Measurements from ENCODE around the gene PLA2R1.
"Not testable (repeated sequence)": the region's sequence is repeated elsewhere in the genome, so short reads cannot be mapped to it uniquely, and the experiment has no call there.

The PLA2R1 gene

DNA sequence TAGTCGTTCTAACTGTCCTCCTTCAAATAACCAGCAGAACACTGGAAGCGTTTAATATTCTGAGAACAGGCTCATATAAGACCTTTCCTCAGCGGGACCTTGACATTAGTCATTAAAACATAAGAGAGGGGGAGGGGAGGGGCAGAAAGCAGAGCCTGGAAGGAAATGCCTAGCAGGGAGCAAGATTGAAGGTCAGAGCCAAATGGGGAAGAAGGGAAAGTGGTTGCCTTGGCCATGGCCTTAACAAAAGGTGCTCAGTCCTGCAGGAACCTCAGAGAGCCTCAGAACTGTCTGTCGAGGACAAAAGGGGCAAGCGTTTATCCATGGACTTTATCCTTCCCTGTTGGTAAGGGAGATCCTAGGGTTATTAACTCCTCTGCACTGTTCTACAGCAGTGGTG lies 856 bp upstream of the PLA2R1 start:
- DNase-seq, result no peak

DNA sequence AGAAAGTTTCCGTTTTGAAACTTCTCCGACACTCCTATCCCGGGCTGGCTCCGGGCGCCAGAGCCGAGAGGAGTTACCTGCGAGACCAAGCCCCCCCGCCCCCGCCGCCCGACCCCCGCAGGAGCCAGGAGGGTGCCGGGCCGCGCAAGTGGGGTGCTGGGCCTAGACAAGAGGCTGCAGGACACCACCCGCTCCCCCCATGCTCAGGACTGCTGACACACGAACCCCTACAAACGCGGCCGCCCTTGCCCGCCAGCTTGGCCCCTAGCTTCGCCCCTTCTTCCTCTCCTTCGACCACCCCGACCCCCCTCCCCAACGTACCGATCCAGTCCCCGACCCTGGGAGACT lies 497 bp downstream of the PLA2R1 start:
- DNase-seq, result no peak

DNA sequence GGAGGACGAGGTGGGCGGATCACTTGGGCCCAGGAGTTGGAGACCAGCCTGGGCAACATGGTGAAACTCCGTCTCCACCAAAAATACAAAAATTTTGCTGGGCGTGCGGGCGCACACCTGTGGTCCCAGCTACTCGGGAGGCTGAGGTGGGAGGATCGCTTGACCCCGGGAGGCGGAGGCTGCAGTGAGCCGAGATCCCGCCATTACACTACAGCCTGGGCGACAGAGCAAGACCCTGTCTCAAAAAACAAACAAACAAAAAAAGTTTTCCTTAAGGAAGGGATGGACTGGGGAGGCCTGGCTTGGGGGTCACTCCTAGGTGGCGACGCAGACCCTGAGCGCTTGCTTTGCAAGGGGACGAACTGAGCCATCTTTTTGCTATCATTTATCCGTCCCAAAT lies 882 bp downstream of the PLA2R1 start:
- no peak for DNase-seq

DNA sequence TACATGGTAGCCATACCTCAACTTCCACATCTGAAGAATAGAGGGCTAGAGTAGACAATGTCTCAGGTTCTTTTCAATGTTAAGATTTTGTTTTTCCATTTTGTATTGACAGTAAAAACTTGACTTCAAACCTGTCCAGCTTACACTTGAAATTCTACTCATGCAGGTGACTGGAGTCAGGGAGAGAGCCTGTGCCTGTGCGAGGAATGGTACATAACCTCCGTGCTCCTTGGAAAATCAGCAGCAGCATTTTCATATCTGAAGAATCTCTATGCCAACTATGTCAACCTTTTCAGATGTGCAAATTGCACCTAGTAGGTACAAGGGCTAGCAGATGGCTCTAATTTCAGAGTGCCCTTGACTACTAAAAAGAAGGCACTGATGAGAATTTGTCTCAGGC lies 2.1 kb downstream of the PLA2R1 start:
- DNase-seq, result no peak

DNA sequence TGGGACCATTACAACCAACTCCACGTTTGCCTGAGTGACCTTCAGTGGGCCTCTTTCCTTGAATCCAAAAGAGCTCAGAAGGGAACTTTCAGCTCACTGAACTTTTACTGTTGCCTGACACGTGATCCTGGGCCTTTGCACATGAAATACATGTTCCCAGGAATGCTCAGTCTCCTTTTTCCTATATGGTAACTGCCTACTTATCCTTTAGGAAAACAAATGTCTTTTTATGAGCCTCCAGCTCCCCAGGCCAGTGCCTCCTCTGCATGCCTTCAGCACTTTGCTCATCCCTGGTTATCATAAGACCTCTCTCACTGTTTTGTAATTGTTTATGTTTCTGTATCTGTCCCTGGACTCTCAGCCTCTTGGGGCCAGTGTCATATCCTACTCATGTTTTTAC lies 5.1 kb downstream of the PLA2R1 start:
- no peak for DNase-seq

DNA sequence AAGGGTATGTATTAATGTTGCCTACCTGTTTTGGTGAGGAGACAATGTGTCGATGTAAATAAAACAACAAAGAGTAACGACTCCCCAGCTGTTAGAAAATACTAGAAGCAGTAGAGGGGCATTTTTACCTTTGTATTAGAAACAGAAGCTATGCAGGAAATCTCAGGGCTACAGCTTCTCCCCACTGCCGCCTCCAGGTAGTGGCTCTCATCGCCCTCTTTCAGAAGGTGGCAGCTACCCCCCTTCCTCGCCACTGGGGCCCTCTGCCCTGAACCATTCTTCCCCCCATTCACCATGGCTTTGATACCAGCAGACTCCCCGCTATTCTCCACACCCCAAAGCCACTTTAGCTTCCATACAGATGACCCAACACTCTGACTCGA lies 6.7 kb downstream of the PLA2R1 start:
- DNase-seq, result no peak

DNA sequence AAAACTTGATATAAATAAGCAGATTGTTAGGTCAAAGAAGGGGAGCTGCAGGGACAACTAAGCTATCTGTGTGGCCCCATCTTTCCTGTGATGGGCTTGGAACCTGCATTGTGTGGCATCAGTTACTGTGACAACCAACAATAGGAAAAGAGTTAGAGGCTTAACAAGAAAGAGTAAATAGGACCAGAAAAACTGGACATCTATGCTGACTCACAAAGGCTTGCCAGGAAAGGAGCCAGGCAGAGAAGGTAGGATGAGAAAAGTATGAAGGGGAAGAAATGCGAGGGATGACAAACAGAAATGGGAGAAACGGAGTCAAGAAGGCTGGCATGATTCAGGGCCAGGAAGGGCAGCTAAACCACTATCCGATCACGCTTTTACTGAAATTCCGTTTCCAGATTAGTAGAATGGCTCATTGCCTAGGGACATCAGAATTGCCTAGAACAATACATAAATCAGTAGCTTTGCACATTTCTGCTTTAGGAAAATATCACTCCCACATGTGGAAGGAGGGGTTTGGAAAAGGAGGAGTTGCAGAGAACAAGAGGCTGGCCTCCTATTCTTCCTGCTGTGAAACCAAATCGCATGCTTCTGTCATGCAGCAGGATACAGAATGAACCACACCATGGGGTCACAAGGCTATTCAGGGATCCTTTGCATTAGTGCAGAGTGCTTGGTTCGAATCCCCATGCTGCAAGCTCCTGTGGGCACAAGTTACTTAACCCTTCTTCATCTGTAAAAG lies 7.3 kb downstream of the PLA2R1 start:
- DNase-seq, result no peak

DNA sequence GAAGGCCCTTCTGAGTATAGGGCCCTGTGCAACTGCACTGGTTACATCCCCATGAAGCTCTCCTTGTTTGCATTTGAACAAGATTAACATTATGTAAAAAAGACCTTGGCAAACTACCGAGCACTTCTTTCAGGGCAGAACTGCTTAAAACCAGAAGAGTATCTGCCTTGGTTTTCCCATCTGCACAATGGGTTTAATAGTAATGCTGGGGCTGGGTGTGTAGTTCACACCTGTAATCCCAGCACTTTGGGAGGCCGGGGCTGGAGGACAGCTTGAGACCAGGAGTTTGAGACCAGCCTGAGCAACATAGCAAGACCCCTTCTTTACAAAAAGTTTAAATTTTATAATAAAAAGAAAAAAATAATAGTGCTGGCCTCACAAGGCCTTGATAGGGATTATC lies 8.5 kb downstream of the PLA2R1 start:
- no peak for DNase-seq

DNA sequence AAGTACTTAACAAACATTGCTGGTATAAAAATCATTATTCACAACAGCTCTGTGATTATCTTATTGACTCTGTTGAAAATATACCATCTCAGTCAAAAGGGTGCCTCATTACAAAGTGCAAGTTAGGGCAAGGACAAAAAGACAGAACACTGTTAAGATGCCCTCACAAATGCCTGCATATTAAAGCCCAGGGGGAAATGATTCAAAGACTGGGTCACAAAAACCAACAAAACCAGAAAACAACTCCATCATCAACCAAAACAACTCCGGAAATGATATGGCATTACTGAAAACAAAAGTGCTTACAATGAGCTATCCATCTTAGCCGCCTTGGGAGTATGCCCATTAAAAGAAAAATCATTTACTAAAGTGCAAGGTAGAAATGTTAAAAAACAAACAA lies 9.9 kb downstream of the PLA2R1 start:
- no peak for DNase-seq

DNA sequence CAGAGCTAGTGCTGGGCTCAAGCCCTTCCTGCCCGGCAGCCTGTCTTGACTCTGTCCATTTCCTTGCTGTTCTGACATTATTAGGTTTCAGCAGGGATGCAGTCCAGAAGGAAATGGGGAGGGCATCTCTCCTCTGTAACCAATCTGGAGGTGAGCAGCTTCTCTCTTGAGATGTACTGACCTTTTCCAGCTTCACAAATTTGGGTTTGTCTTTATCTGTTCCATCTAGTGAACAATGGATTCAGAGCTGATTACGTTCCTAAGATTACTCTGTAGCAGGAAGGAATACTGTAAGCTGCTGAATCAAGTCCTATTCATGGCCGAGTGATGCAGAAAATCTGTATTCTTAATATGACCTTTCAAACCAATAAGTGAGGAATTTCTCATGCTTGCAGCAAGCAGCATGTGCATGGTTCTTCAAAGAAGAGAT lies 11.0 kb downstream of the PLA2R1 start:
- no peak for DNase-seq

DNA sequence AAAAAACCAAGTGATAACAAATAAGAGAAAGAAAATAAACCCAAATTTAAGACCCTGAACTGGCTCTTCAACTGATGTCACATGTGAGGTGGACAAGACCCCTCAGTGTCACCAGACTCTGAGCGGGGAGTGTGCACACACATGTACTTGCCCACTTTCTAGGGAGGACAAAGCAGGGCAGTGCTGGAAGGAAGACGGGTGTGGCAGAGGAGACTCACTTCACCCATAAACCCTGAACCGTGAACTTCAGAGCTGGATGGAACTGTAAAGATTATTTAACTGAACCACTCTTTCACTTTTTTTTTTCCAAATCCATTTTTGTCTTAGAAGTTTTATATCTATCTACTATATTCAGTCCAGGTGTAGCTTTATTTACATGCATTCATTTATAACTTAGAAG lies 12.3 kb downstream of the PLA2R1 start:
- no peak for DNase-seq

DNA sequence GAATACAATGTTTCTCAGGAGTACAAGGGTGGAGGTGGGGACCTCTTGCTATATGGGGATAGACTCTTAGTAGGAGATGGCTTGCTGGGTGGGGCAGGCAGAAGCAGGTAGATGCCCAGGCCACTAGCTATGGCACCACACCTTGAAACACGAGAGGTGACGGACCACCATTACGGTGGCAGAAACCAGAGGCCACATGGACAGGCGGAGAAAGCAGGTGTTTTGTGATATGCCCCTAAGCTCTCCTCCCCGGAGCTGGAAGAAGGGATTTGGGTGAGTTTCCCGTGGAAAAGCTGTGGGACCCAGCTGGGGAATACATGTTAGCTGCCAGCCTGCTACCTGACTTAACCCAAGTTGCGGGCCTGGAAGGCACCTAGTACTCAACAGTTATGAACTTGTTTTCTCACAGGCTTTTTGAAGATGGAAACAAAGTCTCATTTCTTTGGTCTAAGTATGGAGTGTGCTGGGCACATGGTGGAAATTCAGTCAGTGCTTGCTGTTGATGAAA lies 16.7 kb downstream of the PLA2R1 start:
- DNase-seq, result no peak

DNA sequence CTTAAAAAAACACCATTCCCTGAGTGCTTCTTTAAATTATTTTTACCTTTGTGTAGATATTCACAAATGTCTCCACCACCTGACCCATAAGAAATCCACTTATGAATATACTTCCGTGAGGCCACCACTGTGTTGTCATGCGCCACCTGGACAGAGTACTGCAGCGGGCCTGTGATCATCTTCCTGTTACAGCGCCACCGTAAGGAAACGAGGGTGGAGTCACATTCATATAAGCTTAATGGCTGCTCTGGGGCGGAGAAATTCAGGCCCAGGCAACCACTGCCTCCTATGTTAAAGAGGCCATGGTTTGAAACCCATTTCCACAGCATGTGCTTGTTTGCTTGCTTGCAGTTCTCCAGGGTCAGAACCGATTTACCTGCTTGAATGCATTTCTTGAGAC lies 17.7 kb downstream of the PLA2R1 start:
- no peak for DNase-seq

DNA sequence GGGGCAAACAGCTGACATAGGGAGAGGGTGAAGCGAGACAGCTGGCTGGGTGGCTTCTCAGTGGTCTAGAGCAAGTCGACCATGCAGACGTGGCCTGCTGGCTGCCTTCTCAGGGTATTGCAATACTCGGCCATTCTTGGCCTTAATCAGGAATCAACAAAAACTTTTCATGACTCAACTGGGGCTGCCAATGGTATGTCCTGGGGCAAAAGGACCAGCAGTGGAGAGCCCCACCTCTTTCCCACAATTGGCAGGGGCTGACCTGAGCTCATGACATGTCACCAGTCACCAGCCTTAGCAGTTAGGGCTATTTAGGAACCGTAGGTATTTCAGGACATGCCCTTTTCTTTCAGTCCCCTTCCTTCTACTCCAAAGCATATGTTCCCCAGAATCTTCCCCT lies 19.1 kb downstream of the PLA2R1 start:
- DNase-seq, result no peak

DNA sequence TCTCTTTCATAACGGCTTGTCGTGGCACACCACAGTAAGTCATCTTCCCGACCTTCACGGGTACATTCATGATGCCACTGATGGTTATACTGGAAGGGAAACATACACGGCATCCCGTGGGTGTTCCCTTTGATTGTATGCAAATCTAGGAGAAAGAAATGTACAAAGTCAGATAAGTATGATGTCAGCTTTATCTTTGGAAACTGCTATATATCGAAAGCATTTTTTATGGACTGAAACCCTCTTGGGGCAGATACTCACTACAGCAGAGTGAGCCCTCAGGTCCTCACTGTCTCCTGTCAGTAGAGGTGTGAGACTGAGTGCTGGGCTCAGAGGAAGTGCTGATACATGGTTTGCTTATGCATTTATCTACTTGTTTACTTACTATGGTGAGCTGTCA lies 20.4 kb downstream of the PLA2R1 start:
- DNase-seq, result no peak

DNA sequence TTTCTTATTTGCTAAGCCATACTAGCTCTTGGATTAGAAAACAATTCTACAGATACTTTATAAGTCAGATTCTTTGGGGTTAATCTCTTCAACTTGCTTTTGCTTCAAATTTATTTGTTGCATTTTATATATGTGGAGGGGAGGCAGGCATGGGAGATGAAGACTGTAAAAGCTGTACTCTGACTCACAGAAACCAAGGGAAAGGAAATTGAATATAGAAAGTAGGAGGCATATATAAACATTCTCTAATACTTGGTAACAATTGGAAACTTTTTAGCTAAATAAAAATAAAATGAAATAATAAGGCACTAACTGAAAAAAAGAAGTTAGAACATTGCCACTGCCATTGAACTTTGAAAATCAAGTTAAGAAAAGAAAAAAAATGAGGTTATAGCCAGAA lies 21.3 kb downstream of the PLA2R1 start:
- no peak for DNase-seq

DNA sequence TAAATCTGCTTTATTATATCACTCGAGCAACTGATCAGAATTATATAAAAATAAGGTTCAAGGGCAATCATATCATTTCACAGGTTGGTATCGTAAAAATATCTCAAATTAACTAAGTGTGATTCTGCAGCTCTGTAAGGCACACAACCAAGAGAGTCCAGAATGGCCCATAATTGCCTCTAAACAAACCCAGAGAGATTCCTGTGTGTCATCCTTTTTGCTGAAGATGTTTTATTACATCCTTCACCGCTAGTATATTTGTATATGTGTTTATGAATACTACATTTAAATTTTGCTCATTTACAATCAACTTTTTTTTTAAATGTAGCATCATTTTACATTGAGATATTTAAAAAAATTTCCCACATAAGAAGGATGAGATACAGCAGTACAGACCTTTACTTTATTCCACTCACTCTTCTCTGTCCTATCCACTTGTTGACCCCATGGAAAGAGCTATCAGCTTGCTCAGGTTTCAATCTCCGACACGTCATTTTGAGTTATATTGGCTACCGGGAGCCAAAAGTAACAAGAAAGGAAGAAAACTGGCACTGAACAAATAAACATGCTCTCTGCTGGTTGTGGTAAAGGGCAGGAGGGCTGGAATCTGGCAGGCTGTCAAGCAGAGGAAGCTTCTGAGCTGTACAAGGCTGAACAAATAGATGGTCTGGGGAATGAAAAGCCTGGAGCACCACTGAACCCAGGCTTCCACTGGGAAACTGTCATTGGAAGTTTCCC lies 23.1 kb downstream of the PLA2R1 start:
- no peak for DNase-seq

DNA sequence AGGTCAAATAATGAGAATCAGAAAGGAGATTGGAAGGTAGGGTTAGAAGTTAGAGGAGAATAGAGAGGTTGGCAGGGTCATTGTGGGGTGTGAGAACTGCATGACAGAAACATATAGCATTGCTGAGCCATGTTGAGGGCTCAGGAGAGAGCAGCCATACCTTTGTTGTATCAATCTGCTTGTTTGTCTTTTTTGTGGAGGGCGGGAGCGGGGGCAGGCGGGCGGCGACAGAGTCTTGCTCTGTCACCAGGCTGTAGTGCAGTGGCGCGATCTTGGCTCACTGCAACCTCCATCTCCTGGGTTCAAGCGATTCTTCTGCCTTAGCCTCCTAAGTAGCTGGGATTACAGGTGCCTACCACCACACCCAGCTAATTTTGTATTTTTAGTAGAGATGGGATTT lies 23.8 kb downstream of the PLA2R1 start:
- DNase-seq, result not testable (repeated sequence)

DNA sequence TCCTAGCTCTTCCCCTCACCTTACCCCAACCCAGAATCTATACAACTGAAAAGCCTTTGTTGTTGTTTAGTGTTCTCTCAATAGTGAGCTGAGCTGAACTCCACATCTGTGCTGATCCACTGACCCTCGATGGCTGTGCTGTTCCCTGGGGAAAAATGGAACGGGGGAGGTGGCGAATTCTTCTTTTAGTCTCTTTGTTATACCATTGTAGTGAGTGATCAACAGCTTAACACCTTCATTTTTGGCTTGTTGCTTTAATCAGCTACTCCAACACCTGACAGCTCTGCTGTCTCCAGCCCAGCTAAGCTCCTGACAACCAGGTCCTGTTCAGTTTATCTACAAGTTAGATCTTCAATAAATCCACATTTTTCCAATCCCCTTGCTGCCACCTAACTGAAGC lies 25.7 kb downstream of the PLA2R1 start:
- DNase-seq, result no peak

DNA sequence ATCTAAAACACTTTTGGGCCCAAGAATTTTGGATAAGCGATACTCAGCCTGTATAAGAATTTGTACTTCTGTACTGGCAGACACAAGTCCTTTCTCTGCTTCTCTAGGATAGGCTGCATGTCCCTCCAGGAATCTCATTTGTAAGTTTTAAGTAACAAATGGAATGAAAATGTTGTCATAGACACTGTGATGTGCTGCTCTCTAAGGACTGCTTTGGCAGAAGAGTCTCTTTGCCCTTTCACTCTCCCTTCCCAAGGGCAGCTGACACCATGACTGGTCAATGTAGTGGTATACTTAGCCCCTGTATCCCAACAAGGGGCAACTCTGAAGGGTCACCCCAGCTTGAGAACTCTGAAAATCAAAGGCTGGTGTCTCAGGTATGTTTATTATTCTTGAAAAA lies 27.3 kb downstream of the PLA2R1 start:
- no peak for DNase-seq

DNA sequence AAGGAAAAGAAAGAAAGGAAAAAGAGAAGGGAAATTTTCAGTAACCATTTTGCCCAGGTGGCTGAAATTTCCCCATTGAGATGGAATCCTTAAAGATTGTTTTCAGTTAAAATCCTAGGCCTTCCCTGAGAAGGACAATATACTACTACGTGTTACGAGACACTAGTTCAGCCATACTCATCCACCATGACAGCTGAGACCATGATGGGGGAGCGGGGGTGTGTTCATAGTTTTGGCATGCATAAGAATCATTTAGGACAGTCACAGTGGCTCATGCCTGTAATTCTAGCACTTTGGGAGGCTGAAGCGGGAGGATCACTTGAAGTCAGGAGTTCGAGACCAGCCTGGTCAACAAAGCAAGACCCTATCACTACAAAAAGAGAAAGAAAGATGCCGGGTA lies 28.0 kb downstream of the PLA2R1 start:
- DNase-seq, result no peak

DNA sequence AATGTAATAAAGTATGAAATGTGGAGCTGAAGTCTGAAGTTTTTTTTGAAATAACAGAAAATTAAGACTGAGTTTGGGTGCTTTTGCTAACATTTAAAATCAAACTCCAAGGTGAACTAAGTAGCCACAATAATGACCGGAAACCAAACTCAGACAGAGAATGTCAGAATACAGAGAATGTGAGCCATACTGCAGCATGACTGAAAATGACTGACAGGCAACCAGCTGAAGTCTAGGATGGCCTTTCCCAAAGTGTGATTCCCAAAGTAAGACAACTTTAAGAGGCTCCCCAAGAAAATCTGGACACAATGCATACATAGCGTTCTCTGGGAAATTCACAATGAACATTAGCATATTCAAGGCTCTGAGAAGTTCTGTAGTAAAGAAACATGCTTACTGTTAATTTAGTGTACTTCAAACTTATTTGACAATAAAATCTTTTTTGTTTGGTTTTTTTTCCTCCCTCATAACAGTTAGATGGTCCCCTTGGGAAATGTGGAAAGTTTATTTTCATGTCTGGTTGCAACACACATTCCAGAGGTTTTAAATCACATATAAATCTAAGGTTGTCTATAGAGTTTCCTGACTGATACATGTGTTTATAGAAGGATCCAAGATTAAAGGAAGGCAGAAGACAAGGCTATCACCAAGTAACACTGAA lies 28.6 kb downstream of the PLA2R1 start:
- no peak for DNase-seq

DNA sequence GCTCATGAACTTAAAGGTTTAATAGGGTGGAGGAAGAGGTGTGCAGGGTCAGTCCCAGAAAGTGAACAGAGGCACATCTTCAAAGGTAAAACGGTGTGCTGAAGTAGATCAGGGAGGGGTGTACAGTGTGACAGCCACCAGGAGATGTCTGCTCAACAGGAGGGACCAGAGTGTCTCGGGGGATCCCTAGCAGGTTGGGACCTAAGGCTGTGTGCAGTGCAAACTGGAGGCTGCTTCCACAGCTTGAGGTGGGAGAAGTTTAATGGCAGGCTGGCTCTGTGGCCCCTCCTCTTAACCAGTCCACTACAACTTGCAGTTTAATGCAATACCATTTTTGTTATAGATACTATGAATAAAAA lies 33.2 kb downstream of the PLA2R1 start:
- DNase-seq, result no peak
